ENCODE data around the gene COPG1.

The COPG1 gene

GRCh38 chr3:129281726-129282125, 32.3 kb downstream of the COPG1 start:
- DNase-seq, result no peak

DNA sequence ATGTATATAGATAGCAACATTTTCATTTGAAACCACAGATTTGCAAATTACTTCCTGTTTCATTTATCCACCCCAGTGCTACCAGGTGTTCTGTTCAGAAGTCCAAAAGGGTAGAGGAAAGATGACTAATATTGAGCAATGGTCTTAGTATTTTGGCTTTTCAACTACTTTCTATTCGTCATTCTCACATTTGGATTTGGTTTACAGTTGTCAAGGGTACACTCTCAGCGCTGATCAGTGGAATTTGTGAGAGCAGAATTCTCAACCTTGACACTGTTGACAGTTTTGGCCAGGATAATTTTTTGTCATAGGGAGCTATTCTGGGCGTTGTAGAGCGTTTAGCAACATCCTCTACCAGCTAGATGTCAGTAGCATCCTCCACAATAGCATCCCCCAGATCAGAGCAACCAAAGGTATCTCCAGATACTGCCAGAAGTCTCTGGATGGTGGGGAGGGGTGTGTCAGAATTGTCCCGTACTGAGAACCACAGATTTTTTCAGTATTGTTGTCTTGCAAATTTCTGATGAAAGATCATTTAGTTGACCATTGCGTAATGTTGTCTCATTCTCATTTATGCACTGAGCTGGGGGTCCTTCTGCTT, 33.4 kb downstream of the COPG1 start:
- DNase-seq, result no peak

- no peak for DNase-seq
Measured at GRCh38 chr3:129286081-129286480, 36.7 kb downstream of the COPG1 start.

- DNase-seq, result no peak
Measured at GRCh38 chr3:129288446-129288845, 39.0 kb downstream of the COPG1 start.

GRCh38 chr3:129289201-129289921, 40.0 kb downstream of the COPG1 start:
- DNase-seq, result no peak

- DNase-seq, result no peak
Measured at GRCh38 chr3:129291236-129291886, 42.0 kb downstream of the COPG1 start.

DNA sequence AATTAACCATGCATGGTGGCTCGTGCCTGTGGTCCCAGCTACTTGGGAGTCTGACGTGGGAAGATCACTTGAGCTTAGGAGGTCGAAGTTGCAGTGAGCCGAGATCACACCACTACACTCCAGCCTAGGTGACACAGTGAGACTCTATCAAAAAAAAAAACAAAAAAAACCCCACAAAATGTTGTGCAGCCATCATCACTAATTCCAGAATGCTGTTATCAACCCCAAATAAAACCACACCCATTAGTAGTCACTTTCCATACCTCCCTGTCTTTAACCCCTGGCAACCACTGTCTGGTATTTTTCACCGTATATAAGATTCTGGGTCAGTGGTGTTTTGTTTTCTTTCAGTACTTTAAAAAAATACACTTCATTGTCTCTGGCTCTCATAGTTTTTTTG, 45.9 kb downstream of the COPG1 start:
- no peak for DNase-seq

- no peak for DNase-seq
Measured at GRCh38 chr3:129304146-129304961, 54.9 kb downstream of the COPG1 start.

GRCh38 chr3:129304962-129305222, 55.5 kb downstream of the COPG1 start:
- DNase-seq, result no peak

- no peak for DNase-seq
Measured at GRCh38 chr3:129305592-129306091, 56.2 kb downstream of the COPG1 start.

GRCh38 chr3:129308636-129309035, 59.2 kb downstream of the COPG1 start:
- no peak for DNase-seq

GRCh38 chr3:129310111-129311011, 61.0 kb downstream of the COPG1 start:
- DNase-seq, result no peak

DNA sequence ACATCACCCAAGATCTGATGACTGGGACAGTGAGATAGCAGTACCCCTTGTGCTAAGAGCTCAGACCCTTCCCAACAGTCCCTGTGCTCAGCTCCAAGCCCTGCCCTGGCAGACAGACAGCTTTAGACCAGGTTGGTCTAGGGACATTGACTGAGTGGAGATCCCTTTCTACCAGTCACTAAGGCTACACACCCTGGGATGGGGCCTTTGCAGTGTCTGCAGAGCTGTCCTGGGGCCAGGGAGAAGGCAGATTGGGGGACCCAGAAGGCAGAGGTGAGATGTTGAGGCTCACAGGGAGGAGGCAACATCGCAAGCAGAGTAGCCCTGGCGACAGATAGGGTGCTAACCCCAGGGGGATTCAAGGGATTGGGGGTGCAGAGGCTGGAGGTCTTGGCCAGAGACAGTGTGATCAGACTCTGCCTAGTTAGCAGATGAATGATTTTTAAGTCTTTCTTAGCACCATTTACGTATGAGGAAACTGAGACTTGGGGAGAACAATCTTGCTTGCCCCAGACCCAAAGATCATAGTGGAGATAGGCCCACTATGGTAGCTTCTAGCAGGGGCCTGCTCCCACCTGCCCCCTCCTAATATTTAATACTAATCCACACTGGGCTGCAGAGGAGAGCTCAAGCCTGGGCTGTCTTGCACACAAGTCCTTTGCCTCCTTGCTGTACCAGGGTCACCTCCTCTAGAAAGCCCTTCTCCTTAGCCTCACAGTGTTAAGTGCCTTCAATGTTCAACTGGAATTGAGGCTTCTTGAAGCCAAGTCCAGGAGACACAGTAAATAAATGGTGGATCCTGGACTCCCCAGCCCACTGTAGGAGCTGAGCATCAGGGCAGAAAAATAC, 61.9 kb downstream of the COPG1 start:
- no peak for DNase-seq

DNA sequence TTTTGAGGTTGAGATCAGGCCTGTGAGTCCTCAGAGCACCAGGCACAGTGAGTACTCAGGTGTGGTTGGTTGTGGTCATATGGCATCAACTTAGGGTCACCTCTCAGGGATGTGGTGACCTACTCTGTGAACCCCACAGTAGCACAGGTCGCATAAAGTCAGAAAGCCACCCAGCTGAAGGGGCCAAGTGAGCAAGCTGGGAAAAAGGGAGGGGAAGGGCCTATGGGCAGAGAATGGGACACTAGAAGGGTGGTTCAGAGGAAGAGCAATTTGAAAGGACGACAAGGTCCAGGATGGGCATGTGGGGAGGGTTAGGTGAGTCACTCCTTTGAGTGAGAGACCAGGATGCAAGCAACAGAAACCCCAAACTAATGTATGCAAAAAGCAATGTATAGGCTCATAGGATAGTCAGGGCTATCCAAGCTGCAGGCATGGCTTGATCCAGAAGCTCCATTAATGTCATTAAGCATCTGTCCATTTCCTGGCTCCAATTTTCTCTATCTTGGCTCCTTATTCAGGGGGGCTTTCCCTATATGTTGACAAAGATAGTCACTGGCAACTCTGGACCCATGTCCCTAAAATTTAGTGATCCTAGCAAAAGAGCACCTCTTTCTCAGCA, 62.7 kb downstream of the COPG1 start:
- DNase-seq, result no peak

DNA sequence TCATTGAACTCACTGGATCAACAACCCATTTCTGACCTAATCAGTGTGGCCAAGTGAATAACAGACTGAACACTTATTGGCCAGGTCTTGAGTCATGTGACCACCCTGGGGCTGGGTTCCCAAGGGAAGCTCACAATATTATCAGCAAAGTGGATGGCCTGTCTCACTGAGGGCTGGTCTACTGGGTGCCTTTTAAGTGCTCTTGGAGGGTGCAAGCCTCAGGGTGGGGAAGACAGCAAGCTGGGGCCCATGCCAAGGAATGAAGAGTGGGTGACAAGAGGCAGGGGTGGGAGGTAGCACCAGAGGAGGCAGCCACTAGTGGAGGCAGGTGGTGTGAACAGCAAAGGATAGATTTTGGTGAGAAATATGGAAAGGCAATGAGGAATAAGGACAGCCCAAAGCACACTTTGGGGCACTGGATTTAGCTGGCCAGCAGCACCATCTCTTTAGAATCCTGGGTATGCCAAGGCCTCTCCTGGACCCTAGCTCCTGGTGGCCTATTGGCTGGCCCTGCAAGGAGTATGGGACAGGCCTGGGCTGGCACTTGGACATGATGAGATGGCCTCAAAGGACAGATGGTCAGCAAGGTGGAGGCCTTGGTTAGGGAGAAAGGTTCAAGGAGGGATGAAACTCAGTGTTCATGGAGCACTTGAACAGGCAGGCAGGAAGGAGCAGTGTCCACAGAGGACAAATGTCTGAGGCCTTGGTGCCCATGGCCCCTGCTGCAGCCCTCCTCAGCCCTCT, 63.4 kb downstream of the COPG1 start:
- no peak for DNase-seq

GRCh38 chr3:129313415-129313664, 63.9 kb downstream of the COPG1 start:
- DNase-seq, result no peak

DNA sequence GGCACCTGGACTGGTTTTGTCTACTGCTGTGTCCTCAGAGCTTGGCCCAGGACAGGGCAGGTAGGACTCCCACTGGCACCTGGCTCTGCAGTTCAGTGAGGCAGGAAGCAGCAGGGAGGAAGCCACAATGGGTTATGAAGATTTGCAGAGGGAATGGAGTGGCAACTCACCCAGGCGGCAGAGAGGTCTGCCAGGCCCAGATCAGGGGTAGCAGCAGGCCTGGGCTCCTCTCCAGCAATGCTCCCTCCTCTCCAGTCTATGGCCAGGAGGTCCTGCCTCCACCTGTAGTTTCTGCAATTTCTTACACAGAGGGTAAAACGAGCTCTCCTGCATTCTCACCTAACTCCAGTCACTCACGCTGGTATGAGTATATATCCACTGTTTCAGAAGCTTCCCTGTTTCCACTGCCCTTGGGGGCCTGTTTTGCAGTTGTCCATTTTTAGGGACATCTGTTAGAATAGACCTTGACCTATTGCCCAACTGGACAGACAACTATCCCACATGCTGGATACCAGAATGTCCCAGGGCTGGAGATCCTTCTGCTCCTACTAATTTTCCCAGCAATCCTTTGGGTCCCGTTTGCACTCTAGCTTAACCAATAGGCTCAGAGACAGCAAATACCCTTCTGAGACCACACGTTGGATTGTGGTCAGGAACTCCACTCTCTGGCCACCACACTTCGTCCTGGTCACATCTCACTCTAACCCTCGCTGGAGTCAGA, 64.4 kb downstream of the COPG1 start:
- DNase-seq, result no peak

GRCh38 chr3:129314386-129315222, 65.2 kb downstream of the COPG1 start:
- no peak for DNase-seq

Data from T-helper 9 cell (primary cell).